C4-2B (cell line): ENCODE measurements around the gene C1RL.

Experiments used
- ZFX ChIP-seq: fragments of 450-650 bp; IDR thresholded peaks from 2 replicates; pipeline ENCODE4 v1.6.1; 2017
- TF ChIP-seq, protein P1 (sequence below): fragments of 450-650 bp; conservative IDR thresholded peaks from 2 replicates; pipeline ENCODE4 v1.5.1; 2017; ENCODE audit warnings: mild to moderate bottlenecking

DNA sequence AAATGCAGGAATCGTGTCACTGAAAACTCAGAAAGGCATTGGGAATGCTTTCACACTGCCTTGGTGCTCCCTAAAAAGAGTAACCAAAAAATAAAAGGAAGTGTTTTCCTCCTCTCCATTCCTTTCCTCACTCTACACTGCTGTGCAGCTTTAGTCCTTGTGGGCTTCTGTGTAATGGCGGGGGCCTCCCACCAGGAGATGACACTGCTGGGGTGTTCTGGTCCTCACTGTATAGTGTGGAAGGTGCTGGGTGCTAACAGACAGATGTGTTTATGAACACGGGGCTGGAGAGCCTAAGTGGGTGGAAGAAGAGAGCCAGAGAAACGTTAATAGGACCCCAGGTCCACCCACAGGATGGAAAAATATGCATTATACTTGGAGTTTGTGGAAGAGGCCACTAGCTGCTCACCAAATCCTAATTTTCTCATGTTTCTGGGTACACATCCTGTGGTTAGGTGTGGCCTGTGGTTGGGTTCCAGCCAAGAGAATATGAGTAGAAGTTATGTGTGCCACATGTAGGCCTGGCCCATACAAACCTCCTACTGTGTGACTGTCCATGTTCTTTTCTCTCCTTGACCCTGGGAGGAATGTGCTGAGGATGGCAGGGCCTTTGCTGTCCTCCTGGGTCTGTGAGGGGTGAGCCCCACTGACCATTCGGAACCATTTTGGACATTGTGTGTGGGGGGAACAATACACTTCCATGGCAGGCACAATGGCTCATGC, 62.5 kb downstream of the C1RL start:
- TF ChIP-seq, protein P1, sequence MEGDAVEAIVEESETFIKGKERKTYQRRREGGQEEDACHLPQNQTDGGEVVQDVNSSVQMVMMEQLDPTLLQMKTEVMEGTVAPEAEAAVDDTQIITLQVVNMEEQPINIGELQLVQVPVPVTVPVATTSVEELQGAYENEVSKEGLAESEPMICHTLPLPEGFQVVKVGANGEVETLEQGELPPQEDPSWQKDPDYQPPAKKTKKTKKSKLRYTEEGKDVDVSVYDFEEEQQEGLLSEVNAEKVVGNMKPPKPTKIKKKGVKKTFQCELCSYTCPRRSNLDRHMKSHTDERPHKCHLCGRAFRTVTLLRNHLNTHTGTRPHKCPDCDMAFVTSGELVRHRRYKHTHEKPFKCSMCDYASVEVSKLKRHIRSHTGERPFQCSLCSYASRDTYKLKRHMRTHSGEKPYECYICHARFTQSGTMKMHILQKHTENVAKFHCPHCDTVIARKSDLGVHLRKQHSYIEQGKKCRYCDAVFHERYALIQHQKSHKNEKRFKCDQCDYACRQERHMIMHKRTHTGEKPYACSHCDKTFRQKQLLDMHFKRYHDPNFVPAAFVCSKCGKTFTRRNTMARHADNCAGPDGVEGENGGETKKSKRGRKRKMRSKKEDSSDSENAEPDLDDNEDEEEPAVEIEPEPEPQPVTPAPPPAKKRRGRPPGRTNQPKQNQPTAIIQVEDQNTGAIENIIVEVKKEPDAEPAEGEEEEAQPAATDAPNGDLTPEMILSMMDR, result no peak
- TF ChIP-seq ZFX, result no peak
